Suprapubic skin (tissue), 4 donors: Measurements from ENCODE around the gene HBS1L. TPM values are rescaled to one million over a fixed set of nuclear protein-coding genes. Genes with fewer than 3 reads are reported as not detected.

ENCODE experiments used
- DNase-seq, 2 donors: peaks; one replicate each; pipeline ENCODE4 v3.0.0-alpha.2; 2019; ENCODE audit warnings: low spot score in 2 of 2
- H3K27ac ChIP-seq: fragments of 200-600 bp; sonication (generic); one replicate; pipeline ENCODE4 v1.5.1; 2019
- H3K27me3 ChIP-seq: fragments of 200-600 bp; sonication (generic); one replicate; pipeline ENCODE4 v1.5.1; 2019
- H3K36me3 ChIP-seq: fragments of 200-600 bp; sonication (generic); one replicate; pipeline ENCODE4 v1.5.1; 2019
- H3K4me1 ChIP-seq: fragments of 200-600 bp; sonication (generic); one replicate; pipeline ENCODE4 v1.5.1; 2019
- H3K4me3 ChIP-seq: fragments of 200-600 bp; sonication (generic); one replicate; pipeline ENCODE4 v1.5.1; 2019; ENCODE audit warnings: mild to moderate bottlenecking
- H3K9me3 ChIP-seq: fragments of 200-600 bp; sonication (generic); one replicate; pipeline ENCODE4 v1.5.1; 2019
- CTCF ChIP-seq, 2 donors: fragments of 200-600 bp in 1 of 2; fragments of 450-650 bp in 1 of 2; sonication (generic) in 1 of 2; IDR thresholded peaks; one replicate each; pipeline ENCODE4 v1.5.1; 2016 to 2019; ENCODE audit warnings: antibody characterized with exemption in 2 of 2, mild to moderate bottlenecking in 1 of 2, moderate library complexity in 1 of 2
- EP300 ChIP-seq: sonication (generic); formaldehyde crosslinking; IDR thresholded peaks from one replicate; pipeline ENCODE4 v1.6.1; 2017; ENCODE audit warnings: antibody characterized with exemption
- POLR2A ChIP-seq, 2 donors: fragments of 450-650 bp; IDR thresholded peaks; one replicate each; pipeline ENCODE4 v1.6.1; 2017; ENCODE audit warnings: antibody characterized with exemption in 2 of 2, mild to moderate bottlenecking in 2 of 2, moderate library complexity in 2 of 2
- POLR2AphosphoS5 ChIP-seq, 3 donors: sonication (generic); formaldehyde crosslinking; IDR thresholded peaks; one replicate each; pipeline ENCODE4 v1.6.1; 2017; ENCODE audit warnings: antibody characterized with exemption in 3 of 3
- WGBS: methylation state at CpG from one replicate; pipeline ENCODE4 v1.1.5; 2018; 5-methylcytosine and 5-hydroxymethylcytosine counted together
- total RNA-seq, 4 donors: library from RNA; depleted of rRNA; stranded (reverse); fragments of >200 nt; gene quantifications; one replicate each; pipeline ENCODE4 v1.1.0, GENCODE V29; 2016

The HBS1L gene
- total RNA-seq, 4 donors from 2014 or later, result 33.9 to 43.0 (median 36.1) TPM

- WGBS, result 44% methylated on average over 1 of the region's 1 CpG
- TF ChIP-seq CTCF (IDR thresholded peaks at IDR 0.05) (no peak), POLR2AphosphoS5 (IDR thresholded peaks at IDR 0.05) (no peak), POLR2A (IDR thresholded peaks at IDR 0.05) (no peak), EP300 (no peak)
- Histone ChIP-seq H3K27me3 (no peaks in the 10 kb centered on the region), H3K4me3 (no peak overlapping the region), H3K4me1 (no peaks in the 10 kb centered on the region), H3K36me3 (peaks cover 56% of the 10 kb centered on the region), H3K9me3 (no peaks in the 10 kb centered on the region), H3K27ac (no peak overlapping the region)
- no peak for DNase-seq
Observed at GRCh38 chr6:134980846-134981245, 73.8 kb downstream of the HBS1L start.

GRCh38 chr6:134979142-134979541 is 75.5 kb downstream of the HBS1L start:
- no peaks in the 10 kb centered on the region for H3K4me1 ChIP-seq
- peaks cover 54% of the 10 kb centered on the region for H3K36me3 ChIP-seq
- no peak for TF ChIP-seq CTCF (IDR thresholded peaks at IDR 0.05)
- TF ChIP-seq POLR2AphosphoS5 (IDR thresholded peaks at IDR 0.05), result no peak
- no peak for TF ChIP-seq POLR2A (IDR thresholded peaks at IDR 0.05)
- TF ChIP-seq EP300, result no peak
- no peak for DNase-seq
- 93% methylated on average over 6 of the region's 6 CpGs for WGBS
- no peak overlapping the region for H3K27ac ChIP-seq
- no peaks in the 10 kb centered on the region for H3K9me3 ChIP-seq
- no peaks in the 10 kb centered on the region for H3K27me3 ChIP-seq
- H3K4me3 ChIP-seq, result no peak overlapping the region

GRCh38 chr6:134974370-134974769 is 80.3 kb downstream of the HBS1L start:
- Histone ChIP-seq H3K27me3 (no peaks in the 10 kb centered on the region), H3K4me3 (no peak overlapping the region)
- TF ChIP-seq EP300, result no peak

GRCh38 chr6:134967711-134968110 is 86.9 kb downstream of the HBS1L start:
- Histone ChIP-seq H3K4me1 (no peaks in the 10 kb centered on the region), H3K36me3 (peaks cover 28% of the 10 kb centered on the region), H3K27me3 (no peaks in the 10 kb centered on the region), H3K9me3 (no peaks in the 10 kb centered on the region), H3K27ac (no peak overlapping the region), H3K4me3 (no peak overlapping the region)
- DNase-seq, result no peak
- WGBS, result 68% methylated on average over 1 of the region's 1 CpG
- no peak for TF ChIP-seq POLR2A (IDR thresholded peaks at IDR 0.05)
- no peak for TF ChIP-seq POLR2AphosphoS5 (IDR thresholded peaks at IDR 0.05)
- TF ChIP-seq CTCF (IDR thresholded peaks at IDR 0.05), result no peak
- TF ChIP-seq EP300, result no peak

More at GRCh38 chr6:134974370-134974769, 80.3 kb downstream of the HBS1L start:
- no peak overlapping the region for H3K27ac ChIP-seq
- 100% methylated on average over 1 of the region's 1 CpG for WGBS
- no peaks in the 10 kb centered on the region for H3K4me1 ChIP-seq
- DNase-seq, result no peak
- H3K9me3 ChIP-seq, result no peaks in the 10 kb centered on the region
- peaks cover 46% of the 10 kb centered on the region for H3K36me3 ChIP-seq

- 20% methylated on average over 1 of the region's 1 CpG for WGBS
- Histone ChIP-seq H3K27ac (no peak overlapping the region), H3K27me3 (no peaks in the 10 kb centered on the region), H3K4me1 (no peaks in the 10 kb centered on the region), H3K36me3 (peaks cover 18% of the 10 kb centered on the region), H3K4me3 (no peak overlapping the region), H3K9me3 (no peaks in the 10 kb centered on the region)
- TF ChIP-seq EP300, result no peak
- TF ChIP-seq CTCF (IDR thresholded peaks at IDR 0.05), result no peak
- no peak for TF ChIP-seq POLR2AphosphoS5 (IDR thresholded peaks at IDR 0.05)
- TF ChIP-seq POLR2A (IDR thresholded peaks at IDR 0.05), result no peak
- no peak for DNase-seq
Observed at GRCh38 chr6:134964451-134965203, 90.0 kb downstream of the HBS1L start.
